Erythroblast (primary cell): ENCODE data around the gene NUDT4B.
"Not testable (repeated sequence)": the region's sequence is repeated elsewhere in the genome, so short reads cannot be mapped to it uniquely, and the experiment has no call there.

Experiments
- GATA1 ChIP-seq: IDR thresholded peaks from 2 replicates; pipeline ENCODE4 v1.6.1; 2011; ENCODE audit warnings: low read depth, mild to moderate bottlenecking, control low read depth, low read length, moderate library complexity
- POLR2A ChIP-seq: IDR thresholded peaks from 2 replicates; pipeline ENCODE4 v1.6.1; 2011; ENCODE audit warnings: mild to moderate bottlenecking, low read length

- TF ChIP-seq POLR2A, GATA1: not testable (repeated sequence)
Measured at GRCh38 chr1:148716966-148717520, 31.5 kb upstream of the NUDT4B start.
